Lung microvascular endothelial cell (primary cell): ENCODE measurements around the gene TGFBR3L. TPM values are rescaled to one million over a fixed set of nuclear protein-coding genes. Genes with fewer than 3 reads are reported as not detected.
"Not testable (repeated sequence)": the region's sequence is repeated elsewhere in the genome, so short reads cannot be mapped to it uniquely, and the experiment has no call there.

ENCODE experiments used
- DNase-seq, 2 donors: peaks; one replicate each; pipeline versions ENCODE4 v3.0.0 to v3.0.0-alpha.2; 2010; ENCODE audit warnings: low read depth in 2 of 2
- total RNA-seq: library from RNA; depleted of rRNA; stranded (reverse); fragments of >200 nt; gene quantifications from 2 replicates; pipeline ENCODE4 v1.2.1, GENCODE V29; 2014

The TGFBR3L gene
- total RNA-seq, 1 donor from 2014 or later = not detected

DNA sequence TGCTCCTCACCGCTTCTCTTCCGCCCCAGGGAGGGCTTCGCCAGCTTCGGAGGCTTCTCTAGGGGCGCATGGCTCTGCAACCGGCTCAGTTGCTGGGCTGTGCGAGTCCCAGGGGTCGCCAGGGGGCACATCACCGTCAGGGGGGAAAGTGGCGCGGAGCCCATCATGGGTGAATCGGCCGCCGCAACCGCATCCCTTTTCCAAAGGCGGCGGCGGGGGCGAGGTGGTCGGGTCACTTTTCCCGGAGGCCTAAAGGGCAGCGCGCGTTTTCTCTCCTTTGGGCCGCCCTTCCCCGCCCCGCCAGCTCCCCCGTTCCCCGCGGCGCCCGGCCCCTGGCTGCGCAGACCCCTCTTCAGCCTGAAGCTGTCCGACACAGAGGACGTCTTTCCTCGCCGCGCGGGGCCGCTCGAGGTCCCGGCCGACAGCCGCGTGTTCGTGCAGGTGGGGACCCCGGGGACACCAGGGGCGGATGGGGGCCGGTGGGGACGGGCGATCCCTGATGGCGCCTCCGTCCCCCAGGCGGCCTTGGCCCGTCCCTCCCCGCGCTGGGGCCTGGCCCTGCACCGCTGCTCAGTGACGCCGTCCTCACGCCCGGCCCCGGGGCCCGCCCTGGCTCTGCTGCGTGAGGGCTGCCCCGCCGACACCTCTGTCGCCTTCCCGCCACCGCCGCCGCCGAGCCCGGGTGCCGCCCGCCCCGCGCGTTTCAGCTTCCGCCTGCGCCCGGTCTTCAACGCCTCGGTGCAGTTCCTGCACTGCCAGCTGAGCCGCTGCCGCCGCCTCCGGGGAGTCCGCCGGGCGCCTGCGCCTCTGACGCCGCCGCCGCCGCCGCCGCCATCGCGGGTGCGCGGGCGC is 1.7 kb downstream of the TGFBR3L start:
- DNase-seq = no peak

- DNase-seq = no peak
These were observed 2.3 kb downstream of the TGFBR3L start for GRCh38 chr19:7916955-7917266.

GRCh38 chr19:7917267-7918061 is 2.8 kb downstream of the TGFBR3L start:
- DNase-seq = peak; percentile 66 to 72

GRCh38 chr19:7918062-7918614 is 3.5 kb downstream of the TGFBR3L start:
- not testable (repeated sequence) for DNase-seq

GRCh38 chr19:7918615-7919421 is 4.2 kb downstream of the TGFBR3L start:
- DNase-seq = no peak

DNA sequence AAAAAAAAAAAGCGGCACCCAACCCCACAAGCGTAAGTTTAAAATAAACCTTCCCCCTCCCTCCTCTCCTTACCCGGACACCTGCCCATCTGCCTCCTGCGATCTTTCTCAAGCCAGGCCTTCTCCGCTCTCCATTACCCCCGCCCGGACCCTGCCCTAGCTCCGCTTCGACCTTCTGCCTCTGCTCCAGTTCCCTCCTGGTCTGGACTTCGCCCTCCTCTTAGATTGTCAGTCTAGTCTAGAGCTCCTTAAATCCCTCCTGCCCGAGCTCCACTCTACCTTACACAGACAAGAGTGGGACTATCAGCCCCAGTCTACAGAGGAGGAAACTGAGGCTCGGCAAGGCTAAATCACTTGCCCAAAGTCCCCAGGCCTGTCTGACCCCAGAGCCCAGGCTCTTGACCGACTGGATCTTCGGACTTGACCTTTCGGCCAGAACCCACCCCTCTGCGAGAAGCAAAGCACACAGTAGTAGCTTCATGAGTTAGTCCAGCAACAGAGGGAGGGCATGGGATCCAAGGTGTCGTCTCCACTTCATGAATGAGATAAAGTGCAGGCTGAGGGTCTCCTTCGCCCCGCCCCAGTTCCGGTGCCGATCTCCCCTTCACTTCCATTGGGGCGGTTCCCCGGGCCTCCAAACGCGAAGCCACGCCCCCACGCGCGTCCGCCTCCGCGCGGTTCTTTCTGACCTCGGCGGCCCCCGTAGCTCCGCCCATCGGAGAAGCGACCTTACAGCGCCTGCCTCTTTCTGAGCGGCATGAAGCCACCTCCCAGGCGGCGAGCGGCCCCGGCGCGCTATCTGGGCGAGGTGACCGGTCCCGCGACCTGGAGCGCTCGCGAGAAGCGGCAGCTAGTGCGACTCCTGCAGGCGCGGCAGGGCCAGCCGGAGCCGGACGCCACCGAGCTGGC is 5.2 kb downstream of the TGFBR3L start, which contains the start of gene SNAPC2:
SNAPC2 (plus strand) TSS at position 729 of the 909 bp plus-strand sequence; CDS start at position 758, 29 bp downstream.
- DNase-seq = peak; percentile 94

DNA sequence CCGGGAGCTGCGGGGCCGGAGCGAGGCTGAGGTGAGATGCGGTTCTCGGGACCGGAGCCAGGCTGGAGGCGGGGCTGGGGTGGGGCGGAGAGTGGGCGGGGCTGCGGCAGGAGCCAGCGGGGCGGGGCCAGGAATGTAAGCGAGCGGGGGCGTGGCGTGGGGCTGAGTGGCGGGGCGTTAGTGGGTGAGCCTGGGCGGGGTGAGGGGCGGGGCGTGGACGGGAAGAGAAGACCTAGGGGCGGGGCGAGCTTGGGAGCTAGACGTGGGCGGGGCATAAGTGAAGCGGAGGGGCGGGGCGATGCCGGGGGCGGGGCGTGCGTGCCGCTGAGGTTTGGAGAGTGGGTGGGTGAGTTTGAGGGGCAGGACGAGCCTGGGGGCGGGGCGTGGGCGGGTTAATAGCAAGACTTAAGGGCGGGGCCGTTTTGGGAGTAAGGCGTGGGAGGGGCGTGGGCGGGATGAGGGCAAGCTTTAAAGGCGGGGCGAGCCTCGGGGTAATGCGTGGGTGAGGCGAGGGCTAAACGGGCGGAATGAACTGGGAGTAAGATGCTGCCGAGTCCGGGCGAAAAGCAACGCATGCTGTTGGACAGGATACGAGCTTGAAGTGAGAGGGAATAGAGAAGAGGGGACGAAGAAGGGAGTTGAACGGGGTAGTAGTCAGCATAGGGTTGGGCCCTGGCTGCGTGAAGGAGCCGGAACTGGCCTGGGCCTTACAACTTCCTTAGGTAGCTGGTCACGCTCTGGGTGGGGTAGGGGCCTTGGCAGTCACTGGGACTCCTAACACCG is 6.1 kb downstream of the TGFBR3L start:
- DNase-seq = peak; percentile 98 to 99

DNA sequence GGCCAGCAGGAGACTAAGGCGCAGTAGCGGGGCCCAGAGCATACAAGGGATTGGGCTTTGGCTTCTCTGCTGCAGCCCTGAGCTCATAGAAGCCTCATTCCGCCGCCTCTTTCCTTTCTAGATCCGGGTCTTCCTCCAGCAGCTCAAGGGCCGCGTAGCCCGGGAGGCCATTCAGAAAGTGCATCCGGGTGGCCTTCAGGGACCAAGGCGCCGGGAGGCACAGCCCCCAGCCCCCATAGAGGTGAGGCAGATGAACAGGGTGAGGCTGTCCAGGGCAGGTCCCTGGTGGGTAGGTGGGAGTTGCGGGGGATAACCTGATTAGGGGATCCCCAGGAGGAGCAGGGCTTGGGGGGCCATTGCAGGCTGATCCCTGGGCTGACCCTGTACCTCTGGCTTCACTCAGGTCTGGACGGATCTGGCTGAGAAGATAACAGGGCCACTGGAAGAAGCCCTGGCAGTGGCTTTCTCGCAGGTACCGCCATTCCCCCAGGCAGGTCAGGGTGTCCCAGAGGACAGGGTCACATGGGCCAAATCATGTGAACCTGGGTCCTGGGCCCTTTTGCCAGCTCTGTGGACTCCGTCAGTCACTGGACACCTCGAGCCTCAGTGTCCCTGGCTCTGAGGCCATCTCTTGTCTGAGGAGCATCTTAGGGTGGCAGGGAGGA is 6.8 kb downstream of the TGFBR3L start:
- peak in 1 of 2 donors; percentile 40 for DNase-seq

DNA sequence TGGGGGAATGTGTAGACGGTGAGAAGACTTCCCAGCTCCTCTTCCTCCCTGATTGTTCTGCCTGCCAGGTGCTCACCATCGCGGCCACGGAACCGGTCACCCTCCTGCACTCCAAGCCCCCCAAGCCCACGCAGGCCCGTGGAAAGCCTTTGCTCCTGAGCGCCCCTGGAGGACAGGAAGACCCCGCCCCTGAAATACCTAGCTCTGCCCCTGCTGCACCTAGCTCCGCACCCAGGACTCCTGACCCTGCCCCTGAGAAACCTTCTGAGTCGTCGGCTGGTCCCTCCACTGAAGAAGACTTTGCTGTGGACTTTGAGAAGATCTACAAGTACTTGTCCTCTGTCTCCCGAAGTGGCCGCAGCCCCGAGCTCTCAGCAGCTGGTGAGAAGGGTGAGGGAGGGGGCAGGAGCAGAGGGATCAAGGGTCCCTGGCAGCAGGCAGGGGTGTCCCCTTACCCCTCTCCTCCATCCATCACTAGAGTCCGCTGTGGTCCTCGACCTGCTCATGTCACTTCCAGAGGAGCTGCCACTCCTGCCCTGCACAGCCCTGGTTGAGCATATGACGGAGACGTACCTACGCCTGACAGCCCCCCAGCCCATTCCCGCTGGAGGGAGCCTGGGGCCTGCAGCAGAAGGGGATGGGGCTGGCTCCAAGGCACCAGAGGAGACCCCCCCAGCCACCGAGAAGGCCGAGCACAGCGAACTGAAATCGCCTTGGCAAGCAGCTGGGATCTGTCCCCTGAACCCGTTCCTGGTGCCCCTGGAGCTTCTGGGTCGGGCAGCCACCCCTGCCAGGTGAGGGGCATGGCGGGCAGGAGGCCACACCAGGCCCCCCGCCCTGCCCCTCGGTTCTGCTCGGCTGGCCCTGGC is 7.6 kb downstream of the TGFBR3L start:
- no peak for DNase-seq

- DNase-seq = no peak
These were observed 8.2 kb downstream of the TGFBR3L start for GRCh38 chr19:7922836-7923195.

GRCh38 chr19:7923295-7924191 is 8.9 kb downstream of the TGFBR3L start:
- no peak for DNase-seq

DNA sequence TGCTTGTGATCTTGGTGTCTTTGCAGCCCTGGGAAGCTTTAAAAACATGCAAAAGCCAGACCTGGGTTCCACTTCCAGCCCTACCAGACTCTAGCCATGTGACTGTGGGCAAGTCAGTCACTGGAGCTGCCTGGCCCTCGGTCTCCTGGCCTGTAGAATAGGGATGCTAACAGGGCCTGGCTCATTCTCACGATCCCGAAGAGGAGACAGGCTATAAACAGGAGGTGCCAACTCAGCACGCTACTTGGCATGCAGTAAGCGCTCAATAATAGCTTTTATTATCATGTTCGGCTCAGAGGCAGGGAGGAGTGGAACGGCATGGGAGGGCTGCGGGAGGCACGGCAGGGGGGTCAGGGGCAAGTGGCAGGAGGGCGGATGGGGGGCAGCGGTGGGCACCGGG is 9.6 kb downstream of the TGFBR3L start:
- DNase-seq = no peak

DNA sequence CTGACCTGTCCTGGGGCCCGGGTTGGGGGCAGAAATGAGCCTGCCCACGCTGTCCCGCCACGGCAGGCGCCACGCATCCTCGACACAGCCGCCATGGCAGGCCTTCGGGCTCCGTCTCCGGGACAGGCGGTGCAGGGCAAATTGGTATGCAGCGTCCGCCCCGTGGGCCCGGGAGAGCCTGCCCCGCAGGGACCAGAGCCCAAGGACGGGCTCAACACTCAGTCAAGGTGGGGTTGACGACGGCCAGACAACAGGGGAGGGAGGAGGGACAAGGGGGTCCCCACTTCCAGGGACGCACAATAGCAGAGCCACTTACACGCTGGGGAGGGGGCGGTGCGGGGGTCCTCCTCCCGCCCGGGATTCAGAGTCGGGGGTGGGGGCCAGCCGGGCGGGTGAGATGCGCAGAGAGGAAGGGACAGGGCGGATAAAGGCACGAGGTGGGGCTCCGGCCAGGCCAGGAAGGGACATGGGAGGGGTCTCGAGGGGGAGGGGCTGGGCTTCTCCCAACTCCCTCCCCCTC is 10.1 kb downstream of the TGFBR3L start:
- no peak for DNase-seq

GRCh38 chr19:7925171-7925851 is 10.7 kb downstream of the TGFBR3L start:
- DNase-seq = peak; percentile 78 to 85

GRCh38 chr19:7926021-7926726 is 11.5 kb downstream of the TGFBR3L start, which contains the start of gene CTXN1:
Gene CTXN1, minus strand, starts transcription at chr19:7926135. Its CDS starts 597 bp downstream, at chr19:7925538.
- DNase-seq = peak; percentile 58 to 69
